K562 (cell line): ENCODE results near the gene UAP1. TPM values are rescaled to one million over a fixed set of nuclear protein-coding genes. Genes with fewer than 3 reads are reported as not detected.

ENCODE experiments used
- ATAC-seq: fragments of 200-7000 bp; cut with Tn5 transposase; 3 replicates; pipeline ENCODE4 v1.9.1; 2020; ENCODE audit warnings: moderate library complexity
- BruUV-seq: library from RNA; stranded (reverse); fragments of 400-500 nt; replicated peaks from 2 replicates; lab custom pipeline; 2021; lab: Mats Ljungman, UMichigan
- CTCF ChIA-PET: fragments of 300-600 bp; formaldehyde crosslinking; extraction: SDS; loops from one replicate; lab custom pipeline; 2021; ENCODE audit warnings: low intra/inter-chr PET ratio; lab: Yijun Ruan, JAX
- POLR2A ChIA-PET: fragments of 300-600, 350-650 bp; sonication (Branson Sonifier 250); formaldehyde crosslinking; extraction: SDS; loops from one replicate; lab custom pipeline; 2021; ENCODE audit warnings: antibody characterized with exemption, inconsistent platforms; lab: Yijun Ruan, JAX
- DNase-seq, 4 experiments: peaks; one replicate each; pipeline versions ENCODE4 v3.0.0 to v3.0.0-alpha.2; 2011 to 2018; ENCODE audit warnings: low spot score in 3 of 4, mixed read lengths in 3 of 4; ENCODE audit errors: extremely low read depth in 1 of 4
- FAIRE-seq: peaks from 2 replicates; lab custom pipeline; 2011; peaks lifted over from hg19 to GRCh38; lab: Jason Lieb, UNC
- H2AFZ ChIP-seq: 2 replicates; pipeline ENCODE4 v1.6.0; 2011; ENCODE audit warnings: low read depth, low read length, control low read depth, inconsistent platforms
- H3K27ac ChIP-seq: fragments of 200-600 bp; 3 replicates; pipeline ENCODE4 v1.8.0; 2011; ENCODE audit warnings: low read depth, mild to moderate bottlenecking, control low read depth, inconsistent platforms, low read length, moderate library complexity, mixed read lengths; ENCODE audit errors: extremely low read depth
- H3K27me3 ChIP-seq, 2 experiments: fragments of 300-600 bp in 1 of 2; 2 replicates in 1 of 2; 3 replicates in 1 of 2; pipeline versions ENCODE4 v1.6.0 to v1.8.0; 2011; ENCODE audit warnings: inconsistent platforms in 2 of 2, low read length in 2 of 2, mild to moderate bottlenecking in 1 of 2, mixed read lengths in 1 of 2, moderate library complexity in 1 of 2; ENCODE audit not compliant: control insufficient read depth in 2 of 2, insufficient read depth in 2 of 2
- H3K36me3 ChIP-seq: fragments of 300-600 bp; 3 replicates; pipeline ENCODE4 v1.8.0; 2011; ENCODE audit warnings: mild to moderate bottlenecking, low read length, inconsistent platforms; ENCODE audit not compliant: control insufficient read depth, insufficient read depth
- H3K4me1 ChIP-seq, 2 experiments: fragments of 200-600 bp in 1 of 2; replicated peaks in 1 of 2; 2 replicates in 1 of 2; 3 replicates in 1 of 2; pipeline versions ENCODE4 v1.5.1 to v1.8.0; 2011; ENCODE audit warnings: inconsistent platforms in 2 of 2, low read length in 2 of 2, mild to moderate bottlenecking in 1 of 2, mixed read lengths in 1 of 2, moderate library complexity in 1 of 2; ENCODE audit not compliant: control insufficient read depth in 2 of 2, insufficient read depth in 2 of 2
- H3K4me2 ChIP-seq: 2 replicates; pipeline ENCODE4 v1.6.1; 2011; ENCODE audit warnings: low read length, control low read depth, inconsistent platforms, mixed read lengths; ENCODE audit not compliant: insufficient read depth
- H3K4me3 ChIP-seq: fragments of 200-600 bp; sonication (generic), shearing (Covaris generic); 2 replicates; pipeline ENCODE4 v1.5.1; 2016; ENCODE audit warnings: control low read depth, inconsistent platforms
- H3K79me2 ChIP-seq: fragments of 200-600 bp; 3 replicates; pipeline ENCODE4 v1.8.0; 2011; ENCODE audit warnings: low read length, inconsistent platforms; ENCODE audit not compliant: control insufficient read depth, insufficient read depth
- H3K9ac ChIP-seq, 2 experiments: 2 replicates each; pipeline versions ENCODE4 v1.6.0 to v1.6.1; 2011; ENCODE audit warnings: low read depth in 2 of 2, low read length in 2 of 2, control low read depth in 1 of 2, inconsistent platforms in 1 of 2, mild to moderate bottlenecking in 1 of 2, mixed read lengths in 1 of 2; ENCODE audit not compliant: insufficient read depth in 1 of 2
- H3K9me1 ChIP-seq: one replicate; pipeline ENCODE4 v1.6.0; 2011; ENCODE audit warnings: inconsistent platforms, mild to moderate bottlenecking, low read length, moderate library complexity; ENCODE audit not compliant: control insufficient read depth, insufficient read depth
- H3K9me3 ChIP-seq: replicated peaks from 2 replicates; pipeline ENCODE4 v1.5.1; 2011; ENCODE audit warnings: low read depth, low read length, inconsistent platforms; ENCODE audit not compliant: control insufficient read depth, insufficient read depth
- H4K20me1 ChIP-seq: replicated peaks from 2 replicates; pipeline ENCODE4 v1.6.1; 2011; ENCODE audit warnings: low read length, inconsistent platforms, mixed read lengths; ENCODE audit not compliant: control insufficient read depth, insufficient read depth
- CBFA2T3 ChIP-seq: fragments of 450-650 bp; IDR thresholded peaks from 2 replicates; pipeline ENCODE4 v1.6.1; 2017
- CREBBP ChIP-seq: IDR thresholded peaks from one replicate; pipeline ENCODE4 v1.6.1; 2012; ENCODE audit warnings: low read depth, mild to moderate bottlenecking, control low read depth, inconsistent platforms, low read length
- CXXC5 ChIP-seq: fragments of 250-450 bp; sonication (Bioruptor Pico); IDR thresholded peaks from 2 replicates; pipeline ENCODE4 v1.8.0; 2022; ENCODE audit warnings: inconsistent platforms, mild to moderate bottlenecking, moderate library complexity
- DACH1 ChIP-seq: fragments of 450-650 bp; IDR thresholded peaks from 2 replicates; pipeline ENCODE4 v1.6.1; 2018; ENCODE audit not compliant: partially characterized antibody
- DMBX1 ChIP-seq: fragments of 250-450 bp; sonication (Bioruptor Pico); IDR thresholded peaks from 2 replicates; pipeline ENCODE4 v1.8.0; 2022; ENCODE audit warnings: inconsistent platforms, mild to moderate bottlenecking, moderate library complexity, borderline replicate concordance
- ERF ChIP-seq: fragments of 450-650 bp; formaldehyde crosslinking; IDR thresholded peaks from 2 replicates; pipeline ENCODE4 v1.4.0; 2020; ENCODE audit warnings: mild to moderate bottlenecking, mixed read lengths
- IFI16 ChIP-seq: fragments of 250-450 bp; sonication (Bioruptor Pico); IDR thresholded peaks from 2 replicates; pipeline ENCODE4 v2.1.2; 2022; ENCODE audit warnings: mild to moderate bottlenecking, inconsistent platforms
- MAZ ChIP-seq, 2 experiments: fragments of 450-650 bp in 1 of 2; sonication (generic) in 1 of 2; formaldehyde crosslinking; IDR thresholded peaks in 1 of 2; conservative IDR thresholded peaks in 1 of 2; 2 replicates each; pipeline versions ENCODE4 v1.4.0 to v1.5.0; 2020; ENCODE audit warnings: mild to moderate bottlenecking in 1 of 2, missing genetic modification reagents in 1 of 2
- MED1 ChIP-seq: sonication (generic); formaldehyde crosslinking; IDR thresholded peaks from 2 replicates; pipeline ENCODE4 v1.8.1; 2023; ENCODE audit warnings: missing genetic modification reagents, borderline replicate concordance
- NFE2 ChIP-seq: IDR thresholded peaks from 2 replicates; pipeline ENCODE4 v1.6.1; 2014; ENCODE audit warnings: antibody characterized with exemption, low read depth
- RBM15 ChIP-seq: fragments of 200-400 bp; formaldehyde crosslinking; IDR thresholded peaks from 2 replicates; pipeline ENCODE4 v1.6.1; 2018; ENCODE audit warnings: mild to moderate bottlenecking, low read length, moderate library complexity; ENCODE audit not compliant: insufficient read depth
- SMAD3 ChIP-seq: fragments of 450-650 bp; formaldehyde crosslinking; conservative IDR thresholded peaks from 2 replicates; pipeline ENCODE4 v1.4.0; 2020; ENCODE audit warnings: mild to moderate bottlenecking
- TOE1 ChIP-seq, 2 experiments: fragments of 450-650 bp in 1 of 2; sonication (generic) in 1 of 2; formaldehyde crosslinking in 1 of 2; IDR thresholded peaks; 2 replicates each; pipeline versions ENCODE4 v1.7.1 to v1.8.0; 2016 to 2022; ENCODE audit warnings: borderline replicate concordance in 2 of 2, mild to moderate bottlenecking in 2 of 2, antibody characterized with exemption in 1 of 2, inconsistent platforms in 1 of 2, low read depth in 1 of 2, missing genetic modification reagents in 1 of 2, moderate library complexity in 1 of 2
- ZNF212 ChIP-seq: fragments of 450-650 bp; formaldehyde crosslinking; IDR thresholded peaks from 2 replicates; pipeline ENCODE4 v1.4.0; 2020; ENCODE audit warnings: mild to moderate bottlenecking
- ZNF586 ChIP-seq: fragments of 450-650 bp; formaldehyde crosslinking; conservative IDR thresholded peaks from 2 replicates; pipeline ENCODE4 v1.4.0; 2020; ENCODE audit warnings: mild to moderate bottlenecking, moderate library complexity
- ZNF699 ChIP-seq: fragments of 250-450 bp; sonication (Bioruptor Pico); IDR thresholded peaks from 2 replicates; pipeline ENCODE4 v1.8.0; 2021; ENCODE audit warnings: mild to moderate bottlenecking, moderate library complexity; ENCODE audit not compliant: insufficient replicate concordance
- in situ Hi-C: fragments of 300-500 bp; cut with MboI; formaldehyde crosslinking; loops from 4 replicates; pipeline ENCODE4 v1.15.0; 2018; ENCODE audit warnings: inconsistent platforms, mixed read lengths
- intact Hi-C: fragments of 100-400 bp; cut with micrococcal nuclease; formaldehyde crosslinking; loops from 2 replicates; pipeline ENCODE4 v1.14.2; 2022
- polyA plus RNA-seq, 8 experiments: library from polyadenylated mRNA; depleted of rRNA in 4 of 8; stranded (reverse) in 5 of 8; unstranded in 3 of 8; fragments of >200 nt; fragmentation: Nextera tagmentation in 2 of 8; fragmentation: Illumina TruSeq in 1 of 8; extraction: Ambion mirVana in 2 of 8; extraction: Trizol in 1 of 8; gene quantifications; 2 replicates each; pipeline versions ENCODE4 v1.2.1 to v1.2.3, GENCODE V29; 2011 to 2014; ENCODE audit warnings: inconsistent platforms in 1 of 8, missing spikeins in 1 of 8
- total RNA-seq, 7 experiments: library from RNA; depleted of rRNA in 6 of 7; stranded (reverse); fragments of >200 nt in 6 of 7; fragmentation: Illumina TruSeq in 2 of 7; extraction: Trizol in 2 of 7; gene quantifications; 2 replicates each; pipeline versions ENCODE4 v1.2.1 to v1.2.3, GENCODE V29; 2011 to 2021; ENCODE audit warnings: low replicate concordance in 1 of 7
- TF ChIP-seq, protein P1 (sequence below): fragments of 250-450 bp; sonication (Bioruptor Pico); IDR thresholded peaks from 2 replicates; pipeline ENCODE4 v1.9.0; 2021; ENCODE audit warnings: mild to moderate bottlenecking
- TF ChIP-seq, protein P2 (sequence below): sonication (generic); formaldehyde crosslinking; IDR thresholded peaks from 2 replicates; pipeline ENCODE4 v1.4.0; 2020; ENCODE audit warnings: mild to moderate bottlenecking, missing genetic modification reagents
- TF ChIP-seq, protein P3 (sequence below): sonication (generic); formaldehyde crosslinking; IDR thresholded peaks from 2 replicates; pipeline ENCODE4 v1.8.1; 2023; ENCODE audit warnings: mild to moderate bottlenecking, missing genetic modification reagents

UAP1 gene
- total and polyA plus RNA-seq, 9 of the 15 experiments (the other 6 are each of a cell fraction or from before 2014, with no cell fraction given), result 182 to 317 (median 213) TPM

DNA sequence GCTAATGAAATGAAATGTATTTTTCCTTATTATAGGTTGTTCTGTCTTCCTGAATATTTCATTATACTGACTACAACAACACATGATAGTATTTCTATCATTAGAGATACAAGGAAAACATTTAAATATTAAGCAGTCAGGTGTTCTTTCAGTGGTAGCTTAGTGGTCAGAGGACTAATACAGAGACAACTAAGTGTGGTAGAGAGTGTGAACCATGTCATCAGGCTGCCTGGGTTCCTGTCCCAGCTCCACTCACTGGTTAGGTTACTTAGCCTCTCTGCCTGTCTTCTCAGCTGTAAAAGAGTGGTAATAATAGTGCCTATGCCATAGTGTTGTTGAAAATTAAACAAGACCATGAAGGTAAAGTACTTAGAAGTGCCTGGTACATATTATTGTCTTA, 3.9 kb downstream of the UAP1 start:
- intact Hi-C loops, result no loop called here
- peaks cover 55% of the 10 kb centered on the region for H3K36me3 ChIP-seq
- no peak overlapping the region for H2AFZ ChIP-seq
- H4K20me1 ChIP-seq, result peaks cover 6% of the 10 kb centered on the region; the same call in 1 of the 2 replicates
- no TSS peak for BruUV-seq
- no peaks in the 10 kb centered on the region for H3K9me3 ChIP-seq
- H3K27ac ChIP-seq, result no peak overlapping the region; the same call in 2 of the 3 replicates
- DNase-seq (no peak), ATAC-seq (no peak), FAIRE-seq (no peak)
- peaks cover 89% of the 10 kb centered on the region for H3K79me2 ChIP-seq
- in situ Hi-C loops, result no loop called here
- no peaks in the 10 kb centered on the region for H3K27me3 ChIP-seq
- H3K4me1 ChIP-seq, result peaks cover 19 to 37% of the 10 kb centered on the region in 2 experiments
- ChIA-PET CTCF (no interaction called here), POLR2A (interaction anchor here (0.8 to 4.6 kb wide), 5 partner anchors 8 to 24 kb away, joined by 3 to 35 read pairs (median 4); no protein-coding TSS in a partner anchor)
- H3K4me3 ChIP-seq, result no peak overlapping the region
- TF ChIP-seq SMAD3 (no peak), IFI16 (CRISPR knock-in tag) (no peak), DACH1 (no peak), MAZ (CRISPR knock-in tag; conservative IDR thresholded peaks at IDR 0.05 in 1 of 2, IDR thresholded peaks at IDR 0.05 in 1 of 2) (no peak), ZNF586 (CRISPR knock-in tag) (no peak), ERF (CRISPR knock-in tag) (no peak), ZNF212 (CRISPR knock-in tag) (no peak), MED1 (CRISPR knock-in tag) (no peak), DMBX1 (CRISPR knock-in tag) (no peak), CXXC5 (no peak), ZNF699 (CRISPR knock-in tag) (no peak), NFE2 (no peak), CREBBP (no peak), TOE1 (IDR thresholded peaks at IDR 0.05; ENCODE audit: borderline replicate concordance) (no peak), TOE1 (CRISPR knock-in tag; IDR thresholded peaks at IDR 0.05; ENCODE audit: borderline replicate concordance, low read depth) (no peak), RBM15 (no peak), CBFA2T3 (no peak)
- TF ChIP-seq, protein P1, sequence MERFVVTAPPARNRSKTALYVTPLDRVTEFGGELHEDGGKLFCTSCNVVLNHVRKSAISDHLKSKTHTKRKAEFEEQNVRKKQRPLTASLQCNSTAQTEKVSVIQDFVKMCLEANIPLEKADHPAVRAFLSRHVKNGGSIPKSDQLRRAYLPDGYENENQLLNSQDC (CRISPR knock-in tag), result no peak
- TF ChIP-seq, protein P2, sequence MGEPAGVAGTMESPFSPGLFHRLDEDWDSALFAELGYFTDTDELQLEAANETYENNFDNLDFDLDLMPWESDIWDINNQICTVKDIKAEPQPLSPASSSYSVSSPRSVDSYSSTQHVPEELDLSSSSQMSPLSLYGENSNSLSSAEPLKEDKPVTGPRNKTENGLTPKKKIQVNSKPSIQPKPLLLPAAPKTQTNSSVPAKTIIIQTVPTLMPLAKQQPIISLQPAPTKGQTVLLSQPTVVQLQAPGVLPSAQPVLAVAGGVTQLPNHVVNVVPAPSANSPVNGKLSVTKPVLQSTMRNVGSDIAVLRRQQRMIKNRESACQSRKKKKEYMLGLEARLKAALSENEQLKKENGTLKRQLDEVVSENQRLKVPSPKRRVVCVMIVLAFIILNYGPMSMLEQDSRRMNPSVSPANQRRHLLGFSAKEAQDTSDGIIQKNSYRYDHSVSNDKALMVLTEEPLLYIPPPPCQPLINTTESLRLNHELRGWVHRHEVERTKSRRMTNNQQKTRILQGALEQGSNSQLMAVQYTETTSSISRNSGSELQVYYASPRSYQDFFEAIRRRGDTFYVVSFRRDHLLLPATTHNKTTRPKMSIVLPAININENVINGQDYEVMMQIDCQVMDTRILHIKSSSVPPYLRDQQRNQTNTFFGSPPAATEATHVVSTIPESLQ, result no peak
- TF ChIP-seq, protein P3, sequence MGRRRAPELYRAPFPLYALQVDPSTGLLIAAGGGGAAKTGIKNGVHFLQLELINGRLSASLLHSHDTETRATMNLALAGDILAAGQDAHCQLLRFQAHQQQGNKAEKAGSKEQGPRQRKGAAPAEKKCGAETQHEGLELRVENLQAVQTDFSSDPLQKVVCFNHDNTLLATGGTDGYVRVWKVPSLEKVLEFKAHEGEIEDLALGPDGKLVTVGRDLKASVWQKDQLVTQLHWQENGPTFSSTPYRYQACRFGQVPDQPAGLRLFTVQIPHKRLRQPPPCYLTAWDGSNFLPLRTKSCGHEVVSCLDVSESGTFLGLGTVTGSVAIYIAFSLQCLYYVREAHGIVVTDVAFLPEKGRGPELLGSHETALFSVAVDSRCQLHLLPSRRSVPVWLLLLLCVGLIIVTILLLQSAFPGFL (CRISPR knock-in tag), result no peak
- H3K9me1 ChIP-seq, result no peaks in the 10 kb centered on the region
- peak overlapping the region in 1 of 2 experiments; percentile 85; a peak in 2 of 4 replicates for H3K9ac ChIP-seq
- peak overlapping the region; percentile 38 for H3K4me2 ChIP-seq
